AG04449 (cell line): ENCODE data around the gene RPS6KA4.

Experiments
- CTCF ChIA-PET: fragments of 350-600 bp; formaldehyde crosslinking; extraction: SDS; loops from one replicate; lab custom pipeline; 2021; ENCODE audit warnings: antibody characterized with exemption; lab: Yijun Ruan, JAX
- POLR2A ChIA-PET: fragments of 400-600, 350-600 bp; formaldehyde crosslinking; extraction: SDS; loops from one replicate; lab custom pipeline; 2020; ENCODE audit warnings: antibody characterized with exemption, inconsistent platforms; lab: Yijun Ruan, JAX
- DNase-seq: peaks from one replicate; pipeline ENCODE4 v3.0.0-alpha.2; 2010; ENCODE audit warnings: low read depth, low spot score
- H3K4me3 ChIP-seq: 2 replicates; pipeline ENCODE4 v1.5.1; 2011; ENCODE audit warnings: low read depth, mild to moderate bottlenecking, control low read depth, low read length
- TF ChIP-seq, protein P1 (sequence below): IDR thresholded peaks from one replicate; pipeline ENCODE4 v1.5.1; 2011; ENCODE audit warnings: mild to moderate bottlenecking, moderate library complexity, low read length, control low read depth, inconsistent platforms; ENCODE audit not compliant: insufficient read depth; ENCODE audit errors: missing control alignments

The RPS6KA4 gene

GRCh38 chr11:64419257-64419790 lies 60.4 kb downstream of the RPS6KA4 start:
- TF ChIP-seq, protein P1, sequence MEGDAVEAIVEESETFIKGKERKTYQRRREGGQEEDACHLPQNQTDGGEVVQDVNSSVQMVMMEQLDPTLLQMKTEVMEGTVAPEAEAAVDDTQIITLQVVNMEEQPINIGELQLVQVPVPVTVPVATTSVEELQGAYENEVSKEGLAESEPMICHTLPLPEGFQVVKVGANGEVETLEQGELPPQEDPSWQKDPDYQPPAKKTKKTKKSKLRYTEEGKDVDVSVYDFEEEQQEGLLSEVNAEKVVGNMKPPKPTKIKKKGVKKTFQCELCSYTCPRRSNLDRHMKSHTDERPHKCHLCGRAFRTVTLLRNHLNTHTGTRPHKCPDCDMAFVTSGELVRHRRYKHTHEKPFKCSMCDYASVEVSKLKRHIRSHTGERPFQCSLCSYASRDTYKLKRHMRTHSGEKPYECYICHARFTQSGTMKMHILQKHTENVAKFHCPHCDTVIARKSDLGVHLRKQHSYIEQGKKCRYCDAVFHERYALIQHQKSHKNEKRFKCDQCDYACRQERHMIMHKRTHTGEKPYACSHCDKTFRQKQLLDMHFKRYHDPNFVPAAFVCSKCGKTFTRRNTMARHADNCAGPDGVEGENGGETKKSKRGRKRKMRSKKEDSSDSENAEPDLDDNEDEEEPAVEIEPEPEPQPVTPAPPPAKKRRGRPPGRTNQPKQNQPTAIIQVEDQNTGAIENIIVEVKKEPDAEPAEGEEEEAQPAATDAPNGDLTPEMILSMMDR = no peak
- ChIA-PET CTCF (interaction anchor here (3.5 kb wide), 1 partner anchor 31 kb away, joined by 17 read pairs; no protein-coding TSS in a partner anchor), POLR2A (no interaction called here)
- no peak for DNase-seq
- H3K4me3 ChIP-seq = no peak overlapping the region

GRCh38 chr11:64419818-64420485 lies 61.0 kb downstream of the RPS6KA4 start:
- POLR2A ChIA-PET = no interaction called here
- TF ChIP-seq, protein P1 = no peak
- H3K4me3 ChIP-seq = no peak overlapping the region
- no peak for DNase-seq
- CTCF ChIA-PET = interaction anchor here (0.9 to 3.5 kb wide), 2 partner anchors 25 to 30 kb away, joined by 3 to 17 read pairs; no protein-coding TSS in a partner anchor
